HepG2 (cell line): Measurements from ENCODE around the gene KIFC1. TPM values are rescaled to one million over a fixed set of nuclear protein-coding genes. Genes with fewer than 3 reads are reported as not detected.
A peak's percentile ranks its signal among the peaks of the same experiment; 100 is the strongest.

Experiments
- EP300 ChIP-seq, 3 experiments: sonication (generic) in 1 of 3; formaldehyde crosslinking in 1 of 3; IDR thresholded peaks; 2 replicates each; pipeline versions ENCODE4 v1.5.1 to v1.6.1; 2011 to 2020; ENCODE audit warnings: low read depth in 2 of 3, low read length in 2 of 3, borderline replicate concordance in 1 of 3, improper control_type of control experiment in 1 of 3, mild to moderate bottlenecking in 1 of 3, missing genetic modification reagents in 1 of 3, moderate library complexity in 1 of 3
- ERF ChIP-seq: IDR thresholded peaks from 2 replicates; pipeline ENCODE4 v1.6.1; 2018; ENCODE audit warnings: missing biosample characterization, missing genetic modification reagents
- FOXM1 ChIP-seq: sonication (generic); formaldehyde crosslinking; IDR thresholded peaks from 2 replicates; pipeline ENCODE4 v1.5.0; 2020; ENCODE audit warnings: missing genetic modification reagents
- KDM4B ChIP-seq: sonication (generic); formaldehyde crosslinking; IDR thresholded peaks from 2 replicates; pipeline ENCODE4 v1.4.0; 2020; ENCODE audit warnings: missing genetic modification reagents
- MXI1 ChIP-seq: IDR thresholded peaks from 3 replicates; pipeline ENCODE4 v1.6.1; 2012; ENCODE audit warnings: low read depth, low read length, inconsistent platforms, borderline replicate concordance
- NCOR1 ChIP-seq: fragments of 200-600 bp; sonication (generic); IDR thresholded peaks from 2 replicates; pipeline ENCODE4 v1.7.0; 2017; ENCODE audit warnings: antibody characterized with exemption, low read length, borderline replicate concordance
- NFRKB ChIP-seq: fragments of 450-650 bp; IDR thresholded peaks from 2 replicates; pipeline ENCODE4 v1.6.1; 2017
- NONO ChIP-seq, 2 experiments: fragments of 450-650 bp in 1 of 2; sonication (generic) in 1 of 2; formaldehyde crosslinking in 1 of 2; IDR thresholded peaks in 1 of 2; conservative IDR thresholded peaks in 1 of 2; 2 replicates each; pipeline versions ENCODE4 v1.6.1 to v1.8.0; 2017 to 2022; ENCODE audit warnings: mild to moderate bottlenecking in 1 of 2, missing genetic modification reagents in 1 of 2, moderate library complexity in 1 of 2
- RAD21 ChIP-seq: fragments of 450-650 bp; formaldehyde crosslinking; IDR thresholded peaks from 2 replicates; pipeline ENCODE4 v1.5.0; 2020; ENCODE audit warnings: mild to moderate bottlenecking
- SNAPC2 ChIP-seq: sonication (generic); formaldehyde crosslinking; IDR thresholded peaks from 2 replicates; pipeline ENCODE4 v1.8.1; 2022; ENCODE audit warnings: mild to moderate bottlenecking, missing genetic modification reagents
- SRSF9 ChIP-seq: fragments of 200-400 bp; formaldehyde crosslinking; IDR thresholded peaks from 2 replicates; pipeline ENCODE4 v1.6.1; 2018; ENCODE audit warnings: borderline replicate concordance, mild to moderate bottlenecking, low read depth, low read length; ENCODE audit not compliant: insufficient read depth, poor library complexity, severe bottlenecking
- ZFP62 ChIP-seq: sonication (generic); formaldehyde crosslinking; IDR thresholded peaks from 2 replicates; pipeline ENCODE4 v1.4.0; 2020; ENCODE audit warnings: missing genetic modification reagents
- ZNF263 ChIP-seq: sonication (generic); formaldehyde crosslinking; IDR thresholded peaks from 2 replicates; pipeline ENCODE4 v1.4.0; 2020; ENCODE audit warnings: missing genetic modification reagents
- ZNF335 ChIP-seq: sonication (generic); formaldehyde crosslinking; IDR thresholded peaks from 2 replicates; pipeline ENCODE4 v1.4.0; 2020; ENCODE audit warnings: missing genetic modification reagents
- ZNF576 ChIP-seq: sonication (generic); formaldehyde crosslinking; IDR thresholded peaks from 2 replicates; pipeline ENCODE4 v1.4.0; 2020; ENCODE audit warnings: mild to moderate bottlenecking, missing genetic modification reagents
- ZNF577 ChIP-seq: sonication (generic); formaldehyde crosslinking; IDR thresholded peaks from 2 replicates; pipeline ENCODE4 v1.4.0; 2020; ENCODE audit warnings: mild to moderate bottlenecking, low read depth, missing genetic modification reagents, borderline replicate concordance
- ZNF772 ChIP-seq: sonication (generic); formaldehyde crosslinking; IDR thresholded peaks from 2 replicates; pipeline ENCODE4 v1.5.0; 2020; ENCODE audit warnings: mild to moderate bottlenecking, missing genetic modification reagents
- ZSCAN30 ChIP-seq: sonication (generic); formaldehyde crosslinking; IDR thresholded peaks from 2 replicates; pipeline ENCODE4 v1.5.0; 2020; ENCODE audit warnings: mild to moderate bottlenecking, missing genetic modification reagents
- polyA plus RNA-seq, 8 experiments: library from polyadenylated mRNA; depleted of rRNA in 3 of 8; stranded (reverse) in 7 of 8; unstranded in 1 of 8; fragments of >200 nt; fragmentation: Illumina TruSeq in 4 of 8; extraction: Trizol in 4 of 8; gene quantifications; 2 replicates each; pipeline versions ENCODE4 v1.2.1 to v1.2.3, GENCODE V29; 2011 to 2016; ENCODE audit warnings: low read depth in 4 of 8, missing spikeins in 1 of 8, mixed read lengths in 1 of 8; ENCODE audit not compliant: insufficient read depth in 1 of 8
- total RNA-seq, 5 experiments: library from RNA; depleted of rRNA; stranded (reverse); fragments of >200 nt; fragmentation: Illumina TruSeq; extraction: Trizol; gene quantifications; 2 replicates each; pipeline ENCODE4 v1.2.3, GENCODE V29; 2016; ENCODE audit warnings: low read depth in 1 of 5
- TF ChIP-seq, protein P1 (sequence below), 2 experiments: sonication (generic) in 1 of 2; formaldehyde crosslinking in 1 of 2; IDR thresholded peaks; 2 replicates each; pipeline versions ENCODE4 v1.6.1 to v1.9.0; 2014 to 2022; ENCODE audit warnings: antibody characterized with exemption in 1 of 2, borderline replicate concordance in 1 of 2, inconsistent platforms in 1 of 2, low read depth in 1 of 2, missing genetic modification reagents in 1 of 2
- TF ChIP-seq, protein P2 (sequence below): sonication (generic); formaldehyde crosslinking; IDR thresholded peaks from 2 replicates; pipeline ENCODE4 v1.8.0; 2022; ENCODE audit warnings: mild to moderate bottlenecking, missing genetic modification reagents, borderline replicate concordance

Gene KIFC1
- total and polyA plus RNA-seq, 2 of the 13 experiments (the other 11 are each of a cell fraction or from before 2014, with no cell fraction given): 25.0 to 45.5 TPM

GRCh38 chr6:33425668-33426577 lies 34.3 kb downstream of the KIFC1 start (continued):
- no peak for TF ChIP-seq ZNF263 (CRISPR knock-in tag)
- 0 out of 2 replicates have a peak, but pooled peaks have one; percentile 1 for TF ChIP-seq SNAPC2 (CRISPR knock-in tag)
- peak; percentile 72 for TF ChIP-seq RAD21 (CRISPR knock-in tag)
- 0 out of 2 replicates have a peak, but pooled peaks have one; percentile 37 for TF ChIP-seq ZNF335
- TF ChIP-seq, protein P1, sequence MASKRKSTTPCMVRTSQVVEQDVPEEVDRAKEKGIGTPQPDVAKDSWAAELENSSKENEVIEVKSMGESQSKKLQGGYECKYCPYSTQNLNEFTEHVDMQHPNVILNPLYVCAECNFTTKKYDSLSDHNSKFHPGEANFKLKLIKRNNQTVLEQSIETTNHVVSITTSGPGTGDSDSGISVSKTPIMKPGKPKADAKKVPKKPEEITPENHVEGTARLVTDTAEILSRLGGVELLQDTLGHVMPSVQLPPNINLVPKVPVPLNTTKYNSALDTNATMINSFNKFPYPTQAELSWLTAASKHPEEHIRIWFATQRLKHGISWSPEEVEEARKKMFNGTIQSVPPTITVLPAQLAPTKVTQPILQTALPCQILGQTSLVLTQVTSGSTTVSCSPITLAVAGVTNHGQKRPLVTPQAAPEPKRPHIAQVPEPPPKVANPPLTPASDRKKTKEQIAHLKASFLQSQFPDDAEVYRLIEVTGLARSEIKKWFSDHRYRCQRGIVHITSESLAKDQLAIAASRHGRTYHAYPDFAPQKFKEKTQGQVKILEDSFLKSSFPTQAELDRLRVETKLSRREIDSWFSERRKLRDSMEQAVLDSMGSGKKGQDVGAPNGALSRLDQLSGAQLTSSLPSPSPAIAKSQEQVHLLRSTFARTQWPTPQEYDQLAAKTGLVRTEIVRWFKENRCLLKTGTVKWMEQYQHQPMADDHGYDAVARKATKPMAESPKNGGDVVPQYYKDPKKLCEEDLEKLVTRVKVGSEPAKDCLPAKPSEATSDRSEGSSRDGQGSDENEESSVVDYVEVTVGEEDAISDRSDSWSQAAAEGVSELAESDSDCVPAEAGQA (IDR thresholded peaks at IDR 0.05; ENCODE audit: low read depth): no peak
- TF ChIP-seq, protein P1 (CRISPR knock-in tag; IDR thresholded peaks at IDR 0.05; ENCODE audit: borderline replicate concordance): no peak
- TF ChIP-seq NONO (IDR thresholded peaks at IDR 0.05): no peak
- peak; percentile 55; the same call in 1 of the 2 replicates for TF ChIP-seq NONO (CRISPR knock-in tag; conservative IDR thresholded peaks at IDR 0.05)
- no peak for TF ChIP-seq ZNF576 (CRISPR knock-in tag)
- TF ChIP-seq ERF (CRISPR knock-in tag): peak; percentile 40; the same call in 1 of the 2 replicates
- TF ChIP-seq NFRKB: no peak
- TF ChIP-seq KDM4B (CRISPR knock-in tag): peak; percentile 44; the same call in 1 of the 2 replicates
- TF ChIP-seq ZNF577 (CRISPR knock-in tag): no peak
- TF ChIP-seq ZSCAN30 (CRISPR knock-in tag): no peak
- 0 out of 2 replicates have a peak, but pooled peaks have one; percentile 41 for TF ChIP-seq FOXM1 (CRISPR knock-in tag)
- TF ChIP-seq SRSF9: no peak
- TF ChIP-seq ZNF772: no peak
- peak; percentile 70; the same call in 1 of the 3 replicates for TF ChIP-seq MXI1
- TF ChIP-seq, protein P2, sequence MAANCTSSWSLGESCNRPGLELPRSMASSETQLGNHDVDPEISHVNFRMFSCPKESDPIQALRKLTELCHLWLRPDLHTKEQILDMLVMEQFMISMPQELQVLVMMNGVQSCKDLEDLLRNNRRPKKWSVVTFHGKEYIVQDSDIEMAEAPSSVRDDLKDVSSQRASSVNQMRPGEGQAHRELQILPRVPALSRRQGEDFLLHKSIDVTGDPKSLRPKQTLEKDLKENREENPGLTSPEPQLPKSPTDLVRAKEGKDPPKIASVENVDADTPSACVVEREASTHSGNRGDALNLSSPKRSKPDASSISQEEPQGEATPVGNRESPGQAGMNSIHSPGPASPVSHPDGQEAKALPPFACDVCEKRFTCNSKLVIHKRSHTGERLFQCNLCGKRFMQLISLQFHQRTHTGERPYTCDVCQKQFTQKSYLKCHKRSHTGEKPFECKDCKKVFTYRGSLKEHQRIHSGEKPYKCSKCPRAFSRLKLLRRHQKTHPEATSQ (CRISPR knock-in tag): no peak
- TF ChIP-seq NCOR1: no peak
- TF ChIP-seq EP300 (IDR thresholded peaks at IDR 0.05; ENCODE audit: low read depth in 2 of 2, low read length in 2 of 2): no peak
- TF ChIP-seq EP300 (CRISPR knock-in tag; IDR thresholded peaks at IDR 0.05; ENCODE audit: borderline replicate concordance): no peak
- TF ChIP-seq ZFP62 (CRISPR knock-in tag): no peak
